HG02588 (cell line): ENCODE measurements around the gene EIF3M.
"Not testable (repeated sequence)": the region's sequence is repeated elsewhere in the genome, so short reads cannot be mapped to it uniquely, and the experiment has no call there.

Experiments used
- ATAC-seq: cut with Tn5 transposase; IDR thresholded peaks from one replicate; pipeline ENCODE4 v1.9.1; 2021; ENCODE audit warnings: mild to moderate bottlenecking, moderate library complexity; ENCODE audit not compliant: unreplicated experiment

Gene EIF3M

GRCh38 chr11:32594272-32594671 lies 10.6 kb downstream of the EIF3M start:
- ATAC-seq = no peak

GRCh38 chr11:32596114-32596513 lies 12.5 kb downstream of the EIF3M start:
- ATAC-seq = not testable (repeated sequence)

- no peak for ATAC-seq
Measured at GRCh38 chr11:32597921-32598320, 14.3 kb downstream of the EIF3M start.

GRCh38 chr11:32602657-32603415 lies 19.2 kb downstream of the EIF3M start:
- no peak for ATAC-seq

GRCh38 chr11:32606220-32606619 lies 22.6 kb downstream of the EIF3M start:
- ATAC-seq = no peak

- not testable (repeated sequence) for ATAC-seq
Measured at GRCh38 chr11:32608826-32609225, 25.2 kb downstream of the EIF3M start.

- ATAC-seq = no peak
Measured at GRCh38 chr11:32610797-32611352, 27.2 kb downstream of the EIF3M start.

GRCh38 chr11:32613500-32614151 lies 30.0 kb downstream of the EIF3M start:
- ATAC-seq = no peak

GRCh38 chr11:32615422-32615821 lies 31.8 kb downstream of the EIF3M start:
- ATAC-seq = no peak

- no peak for ATAC-seq
Measured at GRCh38 chr11:32616903-32617302, 33.3 kb downstream of the EIF3M start.

- ATAC-seq = no peak
Measured at GRCh38 chr11:32630844-32631243, 47.2 kb downstream of the EIF3M start.

- no peak for ATAC-seq
Measured at GRCh38 chr11:32635819-32636218, 52.2 kb downstream of the EIF3M start.

GRCh38 chr11:32641361-32641760 lies 57.7 kb downstream of the EIF3M start:
- no peak for ATAC-seq

- no peak for ATAC-seq
Measured at GRCh38 chr11:32643526-32643925, 59.9 kb downstream of the EIF3M start.
